SU-DHL-6 (cell line): ENCODE data around the gene ZKSCAN2.

Source experiments
- H2AFZ ChIP-seq: fragments of 200-600 bp; sonication (generic); 2 replicates; pipeline ENCODE4 v1.6.1; 2014; ENCODE audit warnings: low read depth, mild to moderate bottlenecking, moderate library complexity, mixed read lengths, antibody characterized with exemption, low read length; ENCODE audit not compliant: severe bottlenecking
- H3F3A ChIP-seq: fragments of 200-600 bp; shearing (Covaris generic); 2 replicates; pipeline ENCODE4 v1.6.0; 2016; ENCODE audit warnings: antibody characterized with exemption, mild to moderate bottlenecking; ENCODE audit not compliant: insufficient read depth
- H3K27ac ChIP-seq: fragments of 200-600 bp; sonication (generic); 2 replicates; pipeline ENCODE4 v1.5.1; 2016; ENCODE audit warnings: low read depth, mild to moderate bottlenecking, low read length, moderate library complexity, mixed read lengths
- H3K27me3 ChIP-seq: fragments of 200-600 bp; sonication (generic), shearing (Covaris generic); 2 replicates; pipeline ENCODE4 v1.6.0; 2014; ENCODE audit warnings: mild to moderate bottlenecking, low read length
- H3K36me3 ChIP-seq: fragments of 200-600 bp; sonication (generic); 2 replicates; pipeline ENCODE4 v1.6.1; 2014; ENCODE audit warnings: mild to moderate bottlenecking, low read length, mixed read lengths
- H3K4me2 ChIP-seq: fragments of 300-600, 200-600 bp; shearing (Covaris generic), sonication (generic); 2 replicates; pipeline ENCODE4 v1.6.0; 2014; ENCODE audit warnings: low read length, low read depth, mild to moderate bottlenecking; ENCODE audit not compliant: poor library complexity, severe bottlenecking
- H3K4me3 ChIP-seq: fragments of 200-600 bp; sonication (generic); 2 replicates; pipeline ENCODE4 v1.5.1; 2014; ENCODE audit warnings: antibody characterized with exemption, low read length, mild to moderate bottlenecking, mixed read lengths; ENCODE audit not compliant: insufficient read depth, poor library complexity, severe bottlenecking
- H3K79me2 ChIP-seq: fragments of 200-600 bp; sonication (generic); 2 replicates; pipeline ENCODE4 v1.6.1; 2014; ENCODE audit warnings: mild to moderate bottlenecking, low read length, moderate library complexity; ENCODE audit not compliant: insufficient read depth
- H3K9ac ChIP-seq: fragments of 200-600 bp; sonication (generic); 2 replicates; pipeline ENCODE4 v1.7.0; 2014; ENCODE audit warnings: mild to moderate bottlenecking, low read length
- H3K9me2 ChIP-seq: fragments of 200-600 bp; sonication (generic); replicated peaks from 2 replicates; pipeline ENCODE4 v1.6.1; 2014; ENCODE audit warnings: low read length; ENCODE audit not compliant: insufficient read depth
- H3K9me3 ChIP-seq: fragments of 200-600 bp; sonication (generic); 2 replicates; pipeline ENCODE4 v1.6.1; 2014; ENCODE audit warnings: low read length, mixed read lengths; ENCODE audit not compliant: insufficient read depth
- H4K20me1 ChIP-seq: fragments of 200-600 bp; sonication (generic); 2 replicates; pipeline ENCODE4 v1.6.1; 2014; ENCODE audit warnings: low read depth, mild to moderate bottlenecking, antibody characterized with exemption, low read length, moderate library complexity, mixed read lengths
- CTCF ChIP-seq: fragments of 200-600 bp; sonication (generic); IDR thresholded peaks from one replicate; pipeline ENCODE4 v1.5.1; 2017; ENCODE audit warnings: antibody characterized with exemption, mild to moderate bottlenecking, low read length, moderate library complexity; ENCODE audit not compliant: insufficient read depth, poor library complexity, severe bottlenecking
- EZH2phosphoT487 ChIP-seq: fragments of 200-600 bp; sonication (generic), shearing (Covaris generic); conservative IDR thresholded peaks from 2 replicates; pipeline ENCODE4 v1.6.1; 2018; ENCODE audit warnings: mild to moderate bottlenecking, antibody characterized with exemption, low read length, moderate library complexity, mixed read lengths

Gene ZKSCAN2

GRCh38 chr16:25224731-25225319 lies 32.8 kb downstream of the ZKSCAN2 start:
- no peak overlapping the region for H3K4me3 ChIP-seq
- H4K20me1 ChIP-seq: no peaks in the 10 kb centered on the region
- no peak overlapping the region for H2AFZ ChIP-seq
- no peaks in the 10 kb centered on the region for H3K79me2 ChIP-seq
- H3K9me3 ChIP-seq: no peaks in the 10 kb centered on the region
- 0 out of 2 replicates have a peak, but pooled peaks cover 2% of the 10 kb centered on the region for H3K27me3 ChIP-seq
- no peak overlapping the region for H3K4me2 ChIP-seq
- H3K27ac ChIP-seq: no peak overlapping the region
- no peak overlapping the region for H3K9ac ChIP-seq
- no peaks in the 10 kb centered on the region for H3F3A ChIP-seq
- TF ChIP-seq CTCF (no peak), EZH2phosphoT487 (no peak)
- no peaks in the 10 kb centered on the region for H3K36me3 ChIP-seq
- H3K9me2 ChIP-seq: no peaks in the 10 kb centered on the region

GRCh38 chr16:25223964-25224363 lies 33.7 kb downstream of the ZKSCAN2 start:
- no peaks in the 10 kb centered on the region for H3K79me2 ChIP-seq
- H3K9me2 ChIP-seq: no peaks in the 10 kb centered on the region
- no peak overlapping the region for H3K27ac ChIP-seq
- no peak overlapping the region for H3K4me3 ChIP-seq
- no peaks in the 10 kb centered on the region for H3K36me3 ChIP-seq
- no peak overlapping the region for H3K9ac ChIP-seq
- no peak overlapping the region for H3K4me2 ChIP-seq
- no peaks in the 10 kb centered on the region for H4K20me1 ChIP-seq
- H3K9me3 ChIP-seq: no peaks in the 10 kb centered on the region
- no peaks in the 10 kb centered on the region for H3K27me3 ChIP-seq
- H2AFZ ChIP-seq: no peak overlapping the region
- TF ChIP-seq CTCF: no peak
- no peak for TF ChIP-seq EZH2phosphoT487
- no peaks in the 10 kb centered on the region for H3F3A ChIP-seq

- H3F3A ChIP-seq: no peaks in the 10 kb centered on the region
- no peak overlapping the region for H3K9ac ChIP-seq
- no peak overlapping the region for H3K4me3 ChIP-seq
- no peaks in the 10 kb centered on the region for H4K20me1 ChIP-seq
- no peak for TF ChIP-seq EZH2phosphoT487
- TF ChIP-seq CTCF: no peak
- H2AFZ ChIP-seq: no peak overlapping the region
- H3K27me3 ChIP-seq: no peaks in the 10 kb centered on the region
- H3K36me3 ChIP-seq: no peaks in the 10 kb centered on the region
- no peak overlapping the region for H3K27ac ChIP-seq
- no peaks in the 10 kb centered on the region for H3K9me2 ChIP-seq
- no peaks in the 10 kb centered on the region for H3K79me2 ChIP-seq
- no peaks in the 10 kb centered on the region for H3K9me3 ChIP-seq
- H3K4me2 ChIP-seq: no peak overlapping the region
These were observed 34.7 kb downstream of the ZKSCAN2 start for GRCh38 chr16:25222959-25223358.
